ENCODE results near the gene PLCB1.

DNA sequence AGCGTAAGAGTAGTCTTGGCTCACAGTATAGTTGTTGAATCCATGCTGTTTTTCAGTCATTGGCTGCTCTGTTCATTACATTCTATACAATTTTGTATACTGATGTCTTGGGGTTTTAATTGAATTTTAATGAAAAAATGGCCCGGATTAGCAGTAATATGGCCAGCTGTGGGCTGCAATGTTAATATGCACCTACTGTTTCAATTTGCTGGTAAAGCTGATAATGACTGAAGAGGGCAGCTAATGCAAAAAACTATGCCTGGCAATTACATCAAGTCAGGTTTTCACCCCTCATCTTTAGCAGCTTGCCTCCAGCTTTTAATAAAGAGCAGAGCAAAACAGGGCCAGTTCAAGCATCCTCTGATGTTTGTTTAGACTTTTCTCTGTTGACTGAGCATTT, 394.5 kb downstream of the PLCB1 start:
- TF ChIP-seq, protein P1, sequence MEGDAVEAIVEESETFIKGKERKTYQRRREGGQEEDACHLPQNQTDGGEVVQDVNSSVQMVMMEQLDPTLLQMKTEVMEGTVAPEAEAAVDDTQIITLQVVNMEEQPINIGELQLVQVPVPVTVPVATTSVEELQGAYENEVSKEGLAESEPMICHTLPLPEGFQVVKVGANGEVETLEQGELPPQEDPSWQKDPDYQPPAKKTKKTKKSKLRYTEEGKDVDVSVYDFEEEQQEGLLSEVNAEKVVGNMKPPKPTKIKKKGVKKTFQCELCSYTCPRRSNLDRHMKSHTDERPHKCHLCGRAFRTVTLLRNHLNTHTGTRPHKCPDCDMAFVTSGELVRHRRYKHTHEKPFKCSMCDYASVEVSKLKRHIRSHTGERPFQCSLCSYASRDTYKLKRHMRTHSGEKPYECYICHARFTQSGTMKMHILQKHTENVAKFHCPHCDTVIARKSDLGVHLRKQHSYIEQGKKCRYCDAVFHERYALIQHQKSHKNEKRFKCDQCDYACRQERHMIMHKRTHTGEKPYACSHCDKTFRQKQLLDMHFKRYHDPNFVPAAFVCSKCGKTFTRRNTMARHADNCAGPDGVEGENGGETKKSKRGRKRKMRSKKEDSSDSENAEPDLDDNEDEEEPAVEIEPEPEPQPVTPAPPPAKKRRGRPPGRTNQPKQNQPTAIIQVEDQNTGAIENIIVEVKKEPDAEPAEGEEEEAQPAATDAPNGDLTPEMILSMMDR (IDR thresholded peaks at IDR 0.05; ENCODE audit: insufficient read depth, low read depth, low read length), result no peak
- no peak for TF ChIP-seq EZH2 (IDR thresholded peaks at IDR 0.05; ENCODE audit: insufficient read depth, low read length)

All from astrocyte (in vitro differentiated cells and primary cell).